Measurements from ENCODE around the gene UPP1. TPM values are rescaled to one million over a fixed set of nuclear protein-coding genes. Genes with fewer than 3 reads are reported as not detected.

The UPP1 gene
- total and polyA plus RNA-seq, 10 donors = 22.2 to 80.0 (median 54.5) TPM

GRCh38 chr7:48094861-48095293 lies 5.8 kb downstream of the UPP1 start:
- no peaks in the 10 kb centered on the region for H3K27me3 ChIP-seq (replicated peaks in 1 of 7)
- intact Hi-C loops (cut with DNase I; ENCODE audit: low total_unique reads) = no loop called here
- 64 to 92% (median 84%) methylated on average over 3 of the region's 3 CpGs for WGBS, 5 donors
- TF ChIP-seq POLR2A (IDR thresholded peaks at IDR 0.05) = no peak
- no peak for TF ChIP-seq POLR2AphosphoS5 (IDR thresholded peaks at IDR 0.05)
- no peak for TF ChIP-seq CTCF (IDR thresholded peaks at IDR 0.05 in 8 of 11, conservative IDR thresholded peaks at IDR 0.05 in 3 of 11)
- H3K4me1 ChIP-seq = peaks cover 26 to 100% (median 80%) of the 10 kb centered on the region in 6 donors
- H3K36me3 ChIP-seq = peaks cover 0 to 96% (median 25%) of the 10 kb centered on the region in 6 donors
- H3K9me3 ChIP-seq = no peaks in the 10 kb centered on the region
- H3K27ac ChIP-seq = peak overlapping the region in 7 of 8 donors; percentile 39 to 95 (median 88)
- no peak for DNase-seq
- H3K4me3 ChIP-seq = no peak overlapping the region

- peak; percentile 82 for DNase-seq
- no peak for TF ChIP-seq POLR2A (IDR thresholded peaks at IDR 0.05)
- no peak for TF ChIP-seq CTCF (IDR thresholded peaks at IDR 0.05 in 8 of 11, conservative IDR thresholded peaks at IDR 0.05 in 3 of 11)
- peak in 1 of 3 donors; percentile 46 for TF ChIP-seq POLR2AphosphoS5 (IDR thresholded peaks at IDR 0.05)
- Histone ChIP-seq H3K4me1 (peaks cover 26 to 99% (median 68%) of the 10 kb centered on the region in 6 donors), H3K4me3 (peak overlapping the region in 2 of 8 donors; percentile 15 to 44), H3K27ac (peak overlapping the region; percentile 53 to 95 (median 86)), H3K36me3 (peaks cover 0 to 97% (median 29%) of the 10 kb centered on the region in 6 donors), H3K27me3 (replicated peaks in 1 of 7) (no peaks in the 10 kb centered on the region), H3K9me3 (no peaks in the 10 kb centered on the region)
- 26 to 51% (median 43%) methylated on average over 2 of the region's 2 CpGs for WGBS, 5 donors
- intact Hi-C loops (cut with DNase I; ENCODE audit: low total_unique reads) = no loop called here
Measured at GRCh38 chr7:48096273-48096672, 7.2 kb downstream of the UPP1 start.

GRCh38 chr7:48097521-48098231 lies 8.6 kb downstream of the UPP1 start:
- Histone ChIP-seq H3K9me3 (no peaks in the 10 kb centered on the region), H3K27me3 (replicated peaks in 1 of 7) (no peaks in the 10 kb centered on the region), H3K36me3 (peaks cover 0 to 97% (median 40%) of the 10 kb centered on the region in 6 donors), H3K4me3 (peak overlapping the region in 2 of 8 donors; percentile 1 to 44), H3K4me1 (peaks cover 26 to 94% (median 57%) of the 10 kb centered on the region in 6 donors), H3K27ac (peak overlapping the region; percentile 57 to 95 (median 86))
- DNase-seq = peak; percentile 72
- WGBS, 5 donors = 17 to 21% (median 19%) methylated on average over 6 of the region's 6 CpGs
- TF ChIP-seq POLR2A (IDR thresholded peaks at IDR 0.05) = no peak
- no peak for TF ChIP-seq CTCF (IDR thresholded peaks at IDR 0.05 in 8 of 11, conservative IDR thresholded peaks at IDR 0.05 in 3 of 11)
- TF ChIP-seq POLR2AphosphoS5 (IDR thresholded peaks at IDR 0.05) = no peak
- intact Hi-C loops (cut with DNase I; ENCODE audit: low total_unique reads) = no loop called here

GRCh38 chr7:48098846-48099245 lies 9.8 kb downstream of the UPP1 start:
- peak overlapping the region in 6 of 8 donors; percentile 75 to 95 (median 90) for H3K27ac ChIP-seq
- WGBS, 5 donors = 88 to 94% (median 94%) methylated on average over 4 of the region's 4 CpGs
- no peak for DNase-seq
- H3K36me3 ChIP-seq = peaks cover 0 to 97% (median 45%) of the 10 kb centered on the region in 6 donors
- intact Hi-C loops (cut with DNase I; ENCODE audit: low total_unique reads) = no loop called here
- TF ChIP-seq POLR2A (IDR thresholded peaks at IDR 0.05) (no peak), POLR2AphosphoS5 (IDR thresholded peaks at IDR 0.05) (no peak), CTCF (IDR thresholded peaks at IDR 0.05 in 8 of 11, conservative IDR thresholded peaks at IDR 0.05 in 3 of 11) (no peak)
- peaks cover 26 to 82% (median 52%) of the 10 kb centered on the region in 6 donors for H3K4me1 ChIP-seq
- no peak overlapping the region for H3K4me3 ChIP-seq
- H3K27me3 ChIP-seq (replicated peaks in 1 of 7) = no peaks in the 10 kb centered on the region
- H3K9me3 ChIP-seq = no peaks in the 10 kb centered on the region
